GM12875 (cell line): ENCODE measurements around the gene GRN.
"Not testable (repeated sequence)": the region's sequence is repeated elsewhere in the genome, so short reads cannot be mapped to it uniquely, and the experiment has no call there.

Experiments used
- H3K4me3 ChIP-seq: one replicate; pipeline ENCODE4 v1.5.1; 2011; ENCODE audit warnings: low read depth, low read length, control low read depth
- CTCF ChIP-seq: IDR thresholded peaks from 2 replicates; pipeline ENCODE4 v1.5.1; 2011; ENCODE audit warnings: low read depth, mild to moderate bottlenecking, control low read depth, inconsistent platforms, low read length, moderate library complexity, borderline replicate concordance; ENCODE audit not compliant: insufficient read depth

GRN gene

GRCh38 chr17:44343510-44344209, 1.4 kb upstream of the GRN start:
- H3K4me3 ChIP-seq, result no peak overlapping the region
- TF ChIP-seq CTCF, result no peak

- H3K4me3 ChIP-seq, result peak overlapping the region; percentile 68
- TF ChIP-seq CTCF, result peak; percentile 69
Observed at GRCh38 chr17:44345454-44346026, 438 bp downstream of the GRN start.

- H3K4me3 ChIP-seq, result peak overlapping the region; percentile 68
- TF ChIP-seq CTCF, result no peak
Observed at GRCh38 chr17:44346064-44346844, 1.2 kb downstream of the GRN start.

- H3K4me3 ChIP-seq, result not testable (repeated sequence)
Observed at GRCh38 chr17:44347206-44348055, 2.3 kb downstream of the GRN start.

- H3K4me3 ChIP-seq, result no peak overlapping the region
- TF ChIP-seq CTCF, result no peak
Observed at GRCh38 chr17:44348234-44348987, 3.3 kb downstream of the GRN start.

GRCh38 chr17:44348988-44349364, 3.9 kb downstream of the GRN start:
- no peak for TF ChIP-seq CTCF

More at GRCh38 chr17:44348988-44349364, 3.9 kb downstream of the GRN start:
- no peak overlapping the region for H3K4me3 ChIP-seq
